Keratinocyte (primary cell): ENCODE data around the gene SLC12A3. TPM values are rescaled to one million over a fixed set of nuclear protein-coding genes. Genes with fewer than 3 reads are reported as not detected.

Experiments
- DNase-seq: peaks from one replicate; pipeline ENCODE4 v3.0.0-alpha.2; 2011; ENCODE audit warnings: low read depth, missing footprints, low spot score
- FAIRE-seq: peaks from 2 replicates; lab custom pipeline; 2011; peaks lifted over from hg19 to GRCh38; lab: Jason Lieb, UNC
- H2AFZ ChIP-seq: 2 replicates; pipeline ENCODE4 v1.6.0; 2012; ENCODE audit warnings: low read length, control low read depth, inconsistent platforms; ENCODE audit not compliant: control insufficient read depth
- H3K27ac ChIP-seq: 2 replicates; pipeline ENCODE4 v1.5.1; 2011; ENCODE audit warnings: low read length; ENCODE audit not compliant: control insufficient read depth, insufficient read depth
- H3K27me3 ChIP-seq: 3 replicates; pipeline ENCODE4 v1.6.0; 2011; ENCODE audit warnings: low read length; ENCODE audit not compliant: control insufficient read depth, insufficient read depth; ENCODE audit errors: extremely low read depth
- H3K36me3 ChIP-seq, 2 experiments: 2 replicates in 1 of 2; 3 replicates in 1 of 2; pipeline ENCODE4 v1.5.1; 2011; ENCODE audit warnings: low read length in 2 of 2, mild to moderate bottlenecking in 1 of 2; ENCODE audit not compliant: control insufficient read depth in 2 of 2, insufficient read depth in 2 of 2; ENCODE audit errors: extremely low read depth in 1 of 2
- H3K4me1 ChIP-seq: 3 replicates; pipeline ENCODE4 v1.5.1; 2011; ENCODE audit warnings: low read length; ENCODE audit not compliant: control insufficient read depth, insufficient read depth; ENCODE audit errors: extremely low read depth
- H3K4me2 ChIP-seq: 3 replicates; pipeline ENCODE4 v1.6.0; 2011; ENCODE audit warnings: low read depth, low read length; ENCODE audit not compliant: control insufficient read depth, insufficient read depth; ENCODE audit errors: extremely low read depth
- H3K4me3 ChIP-seq, 3 experiments: fragments of 200-600 bp in 1 of 3; sonication (generic) in 1 of 3; 2 replicates in 2 of 3; 3 replicates in 1 of 3; pipeline ENCODE4 v1.5.1; 2011 to 2016; ENCODE audit warnings: low read length in 3 of 3, mild to moderate bottlenecking in 3 of 3, control low read depth in 2 of 3, inconsistent platforms in 1 of 3, low read depth in 1 of 3, mixed read lengths in 1 of 3, mixed run types in 1 of 3, moderate library complexity in 1 of 3; ENCODE audit not compliant: control insufficient read depth in 2 of 3, insufficient read depth in 2 of 3; ENCODE audit errors: extremely low read depth in 1 of 3
- H3K79me2 ChIP-seq: 2 replicates; pipeline ENCODE4 v1.6.0; 2012; ENCODE audit warnings: low read length; ENCODE audit not compliant: control insufficient read depth, insufficient read depth
- H3K9ac ChIP-seq: 3 replicates; pipeline ENCODE4 v1.6.0; 2011; ENCODE audit warnings: low read length; ENCODE audit not compliant: control insufficient read depth, insufficient read depth; ENCODE audit errors: extremely low read depth
- H3K9me1 ChIP-seq: 3 replicates; pipeline ENCODE4 v1.6.0; 2011; ENCODE audit warnings: low read length; ENCODE audit not compliant: control insufficient read depth, insufficient read depth; ENCODE audit errors: extremely low read depth
- H3K9me3 ChIP-seq: 2 replicates; pipeline ENCODE4 v1.5.1; 2012; ENCODE audit warnings: low read depth, low read length; ENCODE audit not compliant: control insufficient read depth
- H4K20me1 ChIP-seq: 3 replicates; pipeline ENCODE4 v1.6.0; 2011; ENCODE audit warnings: low read length; ENCODE audit not compliant: control insufficient read depth, insufficient read depth; ENCODE audit errors: extremely low read depth
- CTCF ChIP-seq, 3 experiments: IDR thresholded peaks in 1 of 3; conservative IDR thresholded peaks in 1 of 3; optimal IDR thresholded peaks in 1 of 3; 2 replicates in 2 of 3; 3 replicates in 1 of 3; pipeline versions ENCODE3 to v1.5.1; 2011; ENCODE audit warnings: low read length in 3 of 3, mild to moderate bottlenecking in 3 of 3, moderate library complexity in 2 of 3, control low read depth in 1 of 3, inconsistent platforms in 1 of 3; ENCODE audit not compliant: insufficient read depth in 2 of 3; ENCODE audit errors: extremely low read depth in 1 of 3
- EZH2 ChIP-seq: IDR thresholded peaks from one replicate; pipeline ENCODE4 v1.6.1; 2012; ENCODE audit warnings: inconsistent platforms, mild to moderate bottlenecking, low read length, moderate library complexity
- dilution Hi-C: fragments of 300-500 bp; cut with MboI; formaldehyde crosslinking; loops from one replicate; pipeline ENCODE4 v1.7.0; 2020; ENCODE audit warnings: low sequenced_read_pairs; ENCODE audit not compliant: extremely low pct_ligation_motif_present
- polyA plus RNA-seq, 5 experiments: library from polyadenylated mRNA; depleted of rRNA in 3 of 5; stranded (reverse) in 3 of 5; stranded (forward) in 1 of 5; unstranded in 1 of 5; fragments of >200 nt; gene quantifications; 1 replicate in 1 of 5; 2 replicates in 3 of 5; 3 replicates in 1 of 5; pipeline versions ENCODE4 v1.2.1 to v1.2.3, GENCODE V29; 2011 to 2012; ENCODE audit warnings: missing spikeins in 2 of 5, low read depth in 1 of 5, low replicate concordance in 1 of 5

Gene SLC12A3
- polyA plus RNA-seq, 1 donor (not counting 4 experiments of a cell fraction or from before 2014, with no cell fraction given), result not detected

- FAIRE-seq (no peak), DNase-seq (no peak)
- dilution Hi-C loops, result no loop called here
- no peaks in the 10 kb centered on the region for H3K36me3 ChIP-seq
- peak overlapping the region; percentile 17 for H3K4me2 ChIP-seq
- no peaks in the 10 kb centered on the region for H4K20me1 ChIP-seq
- no peaks in the 10 kb centered on the region for H3K9me3 ChIP-seq
- no peaks in the 10 kb centered on the region for H3K27me3 ChIP-seq
- H3K9ac ChIP-seq, result peak overlapping the region; percentile 14
- TF ChIP-seq EZH2 (no peak), CTCF (optimal IDR thresholded peaks at IDR 0.05 in 1 of 3, IDR thresholded peaks at IDR 0.05 in 1 of 3, conservative IDR thresholded peaks at IDR 0.05 in 1 of 3; ENCODE audit: extremely low read depth in 1 of 3, insufficient read depth in 2 of 3, low read length in 3 of 3) (no peak)
- H3K4me3 ChIP-seq, result no peak overlapping the region
- peak overlapping the region; percentile 52 for H3K27ac ChIP-seq
- no peak overlapping the region for H2AFZ ChIP-seq
- H3K9me1 ChIP-seq, result no peaks in the 10 kb centered on the region
- H3K4me1 ChIP-seq, result peaks cover 52% of the 10 kb centered on the region
- no peaks in the 10 kb centered on the region for H3K79me2 ChIP-seq
Measured at GRCh38 chr16:56910112-56910511, 45.1 kb downstream of the SLC12A3 start.

GRCh38 chr16:56910654-56911539 lies 45.9 kb downstream of the SLC12A3 start:
- H3K79me2 ChIP-seq, result no peaks in the 10 kb centered on the region
- peak overlapping the region; percentile 34 for H3K4me2 ChIP-seq
- no peaks in the 10 kb centered on the region for H3K9me3 ChIP-seq
- H3K36me3 ChIP-seq, result no peaks in the 10 kb centered on the region
- no peaks in the 10 kb centered on the region for H3K9me1 ChIP-seq
- DNase-seq (no peak), FAIRE-seq (peak; percentile 91)
- TF ChIP-seq CTCF (optimal IDR thresholded peaks at IDR 0.05 in 1 of 3, IDR thresholded peaks at IDR 0.05 in 1 of 3, conservative IDR thresholded peaks at IDR 0.05 in 1 of 3; ENCODE audit: extremely low read depth in 1 of 3, insufficient read depth in 2 of 3, low read length in 3 of 3) (no peak), EZH2 (no peak)
- H3K4me1 ChIP-seq, result peaks cover 52% of the 10 kb centered on the region
- no peaks in the 10 kb centered on the region for H3K27me3 ChIP-seq
- H3K9ac ChIP-seq, result no peak overlapping the region
- H2AFZ ChIP-seq, result no peak overlapping the region
- H4K20me1 ChIP-seq, result no peaks in the 10 kb centered on the region
- peak overlapping the region; percentile 52 for H3K27ac ChIP-seq
- H3K4me3 ChIP-seq, result no peak overlapping the region
- dilution Hi-C loops, result no loop called here
